Common myeloid progenitor, CD34-positive (primary cell): Measurements from ENCODE around the gene ACVR1.
A peak's percentile ranks its signal among the peaks of the same experiment; 100 is the strongest.

Experiments
- CTCF ChIA-PET: fragments of 350-600 bp; sonication (Branson Sonifier 250); formaldehyde crosslinking; loops from one replicate; lab custom pipeline; 2021; ENCODE audit warnings: antibody characterized with exemption; lab: Charles Lee
- POLR2A ChIA-PET: fragments of 350-600 bp; sonication (Branson Sonifier 250); formaldehyde crosslinking; loops from one replicate; lab custom pipeline; 2021; ENCODE audit warnings: antibody characterized with exemption; lab: Charles Lee
- DNase-seq, 3 donors: peaks; one replicate each; pipeline versions ENCODE4 v3.0.0 to v3.0.0-alpha.2; 2013
- H3K27ac ChIP-seq, 2 experiments: 1 replicate in 1 of 2; 2 replicates in 1 of 2; pipeline ENCODE4 v1.7.0; 2013; ENCODE audit warnings: inconsistent platforms in 2 of 2, low read length in 2 of 2, mild to moderate bottlenecking in 2 of 2, low read depth in 1 of 2, moderate library complexity in 1 of 2; ENCODE audit not compliant: severe bottlenecking in 2 of 2, insufficient read depth in 1 of 2, poor library complexity in 1 of 2
- H3K27me3 ChIP-seq, 5 experiments: replicated peaks in 2 of 5; 1 replicate in 3 of 5; 2 replicates in 2 of 5; pipeline versions ENCODE4 v1.6.1 to v1.7.0; 2013; ENCODE audit warnings: low read length in 4 of 5, mild to moderate bottlenecking in 2 of 5, moderate library complexity in 2 of 5, inconsistent platforms in 1 of 5; ENCODE audit not compliant: insufficient read depth in 5 of 5, control insufficient read depth in 4 of 5
- H3K36me3 ChIP-seq, 4 experiments: 1 replicate in 2 of 4; 2 replicates in 2 of 4; pipeline versions ENCODE4 v1.6.1 to v1.7.0; 2013; ENCODE audit warnings: low read length in 3 of 4, control low read depth in 1 of 4, mild to moderate bottlenecking in 1 of 4; ENCODE audit not compliant: control insufficient read depth in 4 of 4, insufficient read depth in 4 of 4
- H3K4me1 ChIP-seq, 4 experiments: 1 replicate in 3 of 4; 2 replicates in 1 of 4; pipeline versions ENCODE4 v1.6.1 to v1.7.1; 2013; ENCODE audit warnings: low read length in 3 of 4, mild to moderate bottlenecking in 3 of 4, control low read depth in 1 of 4, inconsistent platforms in 1 of 4, moderate library complexity in 1 of 4; ENCODE audit not compliant: control insufficient read depth in 4 of 4, insufficient read depth in 4 of 4; ENCODE audit errors: control extremely low read depth in 1 of 4
- H3K4me3 ChIP-seq, 7 experiments: 1 replicate in 4 of 7; 2 replicates in 3 of 7; pipeline versions ENCODE4 v1.5.1 to v1.7.0; 2013; ENCODE audit warnings: mild to moderate bottlenecking in 7 of 7, low read length in 6 of 7, moderate library complexity in 6 of 7, inconsistent platforms in 2 of 7, low read depth in 2 of 7, control low read depth in 1 of 7; ENCODE audit not compliant: insufficient read depth in 4 of 7, control insufficient read depth in 1 of 7; ENCODE audit errors: extremely low read depth in 1 of 7
- H3K9me3 ChIP-seq, 5 experiments: 1 replicate in 4 of 5; 2 replicates in 1 of 5; pipeline versions ENCODE4 v1.6.1 to v1.7.1; 2013; ENCODE audit warnings: low read length in 4 of 5, mild to moderate bottlenecking in 2 of 5, inconsistent platforms in 1 of 5, low read depth in 1 of 5, moderate library complexity in 1 of 5; ENCODE audit not compliant: control insufficient read depth in 4 of 5, insufficient read depth in 2 of 5; ENCODE audit errors: control extremely low read depth in 1 of 5
- WGBS: methylation state at CpG from one replicate; pipeline ENCODE4 v1.1.5; 2013; ENCODE audit not compliant: insufficient coverage; 5-methylcytosine and 5-hydroxymethylcytosine counted together

ACVR1 gene

DNA sequence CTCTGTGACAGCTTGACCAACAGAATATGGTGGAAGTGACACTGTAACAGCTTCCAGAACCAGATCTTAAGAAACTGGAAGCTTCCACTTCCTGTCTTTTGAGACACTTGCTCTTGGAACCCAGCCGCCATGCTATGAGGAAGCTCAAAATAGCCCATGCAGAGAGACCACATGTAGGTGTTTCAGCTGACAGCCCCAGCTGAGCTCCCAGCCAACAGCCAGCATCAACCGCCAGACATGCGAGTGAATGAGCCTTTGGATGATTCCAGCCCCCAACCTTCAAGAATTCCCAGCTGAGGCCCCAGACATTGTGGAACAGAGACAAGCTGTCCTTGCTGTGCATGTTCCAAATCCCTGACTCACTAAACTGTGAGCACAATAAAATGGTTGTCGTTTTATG is 27.9 kb downstream of the ACVR1 start:
- H3K27me3 ChIP-seq, result no peaks in the 10 kb centered on the region
- H3K9me3 ChIP-seq, result peaks cover 0 to 4% (median 0%) of the 10 kb centered on the region in 5 experiments
- peaks cover 0 to 9% (median 0%) of the 10 kb centered on the region in 4 experiments for H3K36me3 ChIP-seq
- WGBS, result 100% methylated on average over 4 of the region's 4 CpGs
- peaks cover 0 to 4% (median 1%) of the 10 kb centered on the region in 4 experiments for H3K4me1 ChIP-seq
- POLR2A ChIA-PET, result no interaction called here
- DNase-seq, result no peak
- H3K4me3 ChIP-seq, result no peak overlapping the region
- CTCF ChIA-PET, result interaction anchor here (1.2 to 1.3 kb wide), 2 partner anchors 11 to 28 kb away, joined by 3 read pairs; partner anchors contain the start of gene ACVR1
- H3K27ac ChIP-seq, result no peak overlapping the region

DNA sequence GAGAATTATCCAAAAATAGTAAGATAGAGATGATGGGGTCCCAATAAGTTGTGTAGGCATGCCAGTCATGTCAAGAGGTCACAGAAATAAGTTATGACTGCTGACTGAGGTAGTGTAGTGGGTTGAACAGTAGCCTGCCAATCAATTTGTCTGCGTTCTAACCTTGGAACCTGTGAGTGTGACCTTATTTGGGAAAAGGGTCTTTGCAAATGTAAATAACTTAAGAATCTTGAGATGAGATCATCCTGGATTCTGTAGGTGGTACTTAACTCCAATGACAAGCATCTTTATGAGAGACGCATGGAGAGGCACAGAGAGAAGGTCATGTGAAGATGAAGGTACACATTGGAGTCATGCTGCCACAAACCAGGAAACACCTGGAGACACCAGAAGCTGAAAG is 31.0 kb downstream of the ACVR1 start:
- POLR2A ChIA-PET, result interaction anchor here (0.6 kb wide), 1 partner anchor 93 kb away, joined by 4 read pairs; no protein-coding TSS in a partner anchor
- CTCF ChIA-PET, result no interaction called here

DNA sequence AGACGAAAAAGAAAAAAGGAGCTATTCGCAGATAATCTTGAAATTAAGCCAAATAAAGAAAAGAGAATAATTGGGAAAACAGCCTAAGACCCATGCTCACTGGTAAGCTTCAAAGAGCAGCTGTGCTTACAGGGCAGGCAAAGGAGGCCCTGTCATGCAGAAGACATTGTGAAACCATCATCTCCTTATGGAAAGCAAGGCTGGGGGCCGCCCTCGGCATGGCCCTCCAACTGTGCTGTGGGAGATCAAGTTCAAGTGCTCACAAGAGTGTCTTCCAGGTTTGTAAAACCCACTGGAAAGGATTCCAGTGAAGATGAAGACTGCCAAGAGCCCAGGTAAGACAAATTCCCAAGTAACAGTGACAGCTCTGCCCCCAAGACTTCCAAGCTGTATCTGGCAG is 32.2 kb downstream of the ACVR1 start:
- Histone ChIP-seq H3K4me3 (no peak overlapping the region), H3K9me3 (peaks cover 0 to 4% (median 0%) of the 10 kb centered on the region in 5 experiments), H3K27me3 (no peaks in the 10 kb centered on the region), H3K4me1 (peaks cover 0 to 32% (median 16%) of the 10 kb centered on the region in 4 experiments), H3K27ac (no peak overlapping the region), H3K36me3 (peaks cover 0 to 9% (median 0%) of the 10 kb centered on the region in 4 experiments)
- no peak for DNase-seq
- POLR2A ChIA-PET, result interaction anchor here (0.6 kb wide), 1 partner anchor 161 kb away, joined by 4 read pairs; no protein-coding TSS in a partner anchor
- 98% methylated on average over 4 of the region's 4 CpGs for WGBS
- CTCF ChIA-PET, result interaction anchor here (1.0 kb wide), 1 partner anchor 10 kb away, joined by 3 read pairs; no protein-coding TSS in a partner anchor

More for the DNA sequence above, 31.0 kb downstream of the ACVR1 start:
- peaks cover 0 to 9% (median 0%) of the 10 kb centered on the region in 4 experiments for H3K36me3 ChIP-seq
- no peaks in the 10 kb centered on the region for H3K27me3 ChIP-seq
- no peak overlapping the region for H3K27ac ChIP-seq
- H3K4me1 ChIP-seq, result peaks cover 0 to 22% (median 12%) of the 10 kb centered on the region in 4 experiments
- peaks cover 0 to 4% (median 0%) of the 10 kb centered on the region in 5 experiments for H3K9me3 ChIP-seq
- WGBS, result 97% methylated on average over 2 of the region's 2 CpGs
- H3K4me3 ChIP-seq, result no peak overlapping the region
- peak in 2 of 3 donors; percentile 28 to 50 for DNase-seq

DNA sequence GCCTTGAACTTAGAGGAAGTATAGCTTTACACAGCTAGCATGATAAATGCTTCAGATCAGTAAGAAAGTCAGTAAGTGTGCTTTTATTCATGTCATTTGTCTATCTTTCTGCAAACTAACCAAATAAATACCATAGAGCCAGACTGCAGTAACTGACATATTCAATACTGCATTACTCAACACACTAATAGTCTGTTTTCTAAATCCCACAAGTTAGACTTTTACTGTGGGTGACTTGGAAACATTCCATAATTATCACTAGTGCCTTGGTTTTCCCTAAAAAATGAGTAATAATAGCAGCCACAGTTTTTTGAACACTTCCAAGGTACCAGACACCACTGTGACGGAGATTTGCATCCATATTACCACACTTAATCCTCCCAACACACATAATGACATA is 33.0 kb downstream of the ACVR1 start:
- Histone ChIP-seq H3K4me3 (no peak overlapping the region), H3K27me3 (no peaks in the 10 kb centered on the region), H3K9me3 (peaks cover 0 to 2% (median 0%) of the 10 kb centered on the region in 5 experiments), H3K4me1 (peaks cover 0 to 41% (median 24%) of the 10 kb centered on the region in 4 experiments), H3K36me3 (peaks cover 0 to 4% (median 0%) of the 10 kb centered on the region in 4 experiments), H3K27ac (no peak overlapping the region)
- CTCF ChIA-PET, result no interaction called here
- POLR2A ChIA-PET, result interaction anchor here (0.6 kb wide), 1 partner anchor 161 kb away, joined by 4 read pairs; no protein-coding TSS in a partner anchor
- WGBS, result 100% methylated on average over 1 of the region's 1 CpG
- DNase-seq, result no peak

DNA sequence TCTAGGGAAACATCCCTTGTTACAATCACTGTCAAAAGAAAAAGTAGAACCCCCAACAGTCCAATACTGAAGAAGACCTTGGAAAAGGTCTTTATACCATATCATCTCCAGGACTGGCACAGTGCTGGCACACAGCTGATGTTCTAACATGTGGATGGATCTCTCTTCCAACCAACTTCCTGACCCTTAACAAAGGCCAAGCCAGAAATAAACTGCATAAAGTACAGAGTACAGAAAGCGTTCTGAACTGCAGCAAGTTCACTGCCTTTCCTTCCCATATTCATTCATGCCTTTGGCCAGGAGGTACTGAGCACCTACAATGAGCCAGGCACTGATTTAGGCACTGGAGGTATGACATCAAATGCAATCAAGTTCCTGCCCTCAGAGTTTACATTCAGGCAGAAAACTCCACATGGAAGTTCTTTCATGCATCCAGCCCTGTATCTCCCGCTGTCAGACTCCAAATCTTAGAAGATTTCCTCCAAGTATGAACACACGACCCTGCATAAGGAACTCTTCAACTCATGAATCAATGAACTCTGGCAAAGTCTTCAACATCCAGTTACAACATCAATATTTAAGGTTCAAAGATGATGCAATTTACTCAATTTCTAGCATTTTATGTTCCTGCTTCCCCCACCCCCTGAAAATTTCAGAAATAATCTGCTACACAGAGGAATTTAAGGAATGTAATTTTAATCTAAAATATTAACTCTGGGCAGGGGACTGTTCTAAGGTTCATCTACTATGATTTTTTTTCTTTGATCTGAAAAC is 33.8 kb downstream of the ACVR1 start:
- Histone ChIP-seq H3K4me3 (no peak overlapping the region), H3K27ac (no peak overlapping the region), H3K9me3 (no peaks in the 10 kb centered on the region), H3K36me3 (peaks cover 0 to 4% (median 0%) of the 10 kb centered on the region in 4 experiments), H3K4me1 (peaks cover 2 to 49% (median 31%) of the 10 kb centered on the region in 4 experiments), H3K27me3 (no peaks in the 10 kb centered on the region)
- CTCF ChIA-PET, result interaction anchor here (1.1 kb wide), 1 partner anchor 8 kb away, joined by 3 read pairs; no protein-coding TSS in a partner anchor
- 84% methylated on average over 3 of the region's 3 CpGs for WGBS
- POLR2A ChIA-PET, result no interaction called here
- no peak for DNase-seq

DNA sequence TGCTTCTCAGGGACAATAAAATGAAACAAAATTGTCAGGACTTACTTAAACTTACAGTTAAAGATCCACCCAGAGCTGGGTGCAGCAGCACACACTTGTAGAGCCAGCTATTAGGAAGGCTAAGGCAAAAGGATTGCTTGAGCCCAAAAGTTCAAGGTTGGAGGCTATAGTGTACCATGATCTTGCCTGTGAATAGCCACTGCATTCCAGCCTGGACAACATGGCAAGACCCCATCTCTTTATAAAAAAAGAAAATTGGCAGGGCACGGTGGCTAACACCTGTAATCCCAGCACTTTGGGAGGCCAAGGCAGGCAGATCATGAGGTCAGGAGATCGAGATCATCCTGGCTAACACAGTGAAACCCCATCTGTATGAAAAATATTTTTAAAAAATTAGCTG is 34.6 kb downstream of the ACVR1 start:
- DNase-seq, result no peak
- Histone ChIP-seq H3K9me3 (no peaks in the 10 kb centered on the region), H3K27ac (no peak overlapping the region), H3K4me3 (no peak overlapping the region), H3K4me1 (peaks cover 5 to 57% (median 37%) of the 10 kb centered on the region in 4 experiments), H3K36me3 (peaks cover 0 to 4% (median 0%) of the 10 kb centered on the region in 4 experiments), H3K27me3 (no peaks in the 10 kb centered on the region)
- WGBS, result no CpG with 5 or more reads among the region's 2 CpGs
- ChIA-PET CTCF (interaction anchor here (1.1 kb wide), 2 partner anchors 9 to 12 kb away, joined by 3 read pairs; no protein-coding TSS in a partner anchor), POLR2A (no interaction called here)
